ENCODE measurements around the gene DHRS12.

DHRS12 gene

DNA sequence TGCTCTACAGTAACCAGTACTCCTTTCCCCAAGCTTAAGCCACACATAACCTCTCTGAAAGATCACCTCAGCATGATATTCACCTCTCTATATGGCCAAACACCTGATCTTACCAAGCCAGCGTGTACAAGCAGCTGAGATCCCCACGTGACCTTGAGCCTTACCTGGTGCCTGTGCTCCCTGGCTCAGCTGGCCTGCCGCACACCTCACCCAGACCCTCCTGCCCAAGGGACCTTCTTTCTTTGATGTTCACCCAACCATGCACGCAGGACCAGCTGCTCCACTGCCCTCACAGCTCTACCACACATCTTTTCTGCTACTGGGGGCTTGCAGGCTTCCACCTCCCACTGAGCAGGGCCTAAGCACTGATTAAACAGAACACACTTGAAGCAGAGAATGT is 9.0 kb downstream of the DHRS12 start:
- H3K4me3 ChIP-seq (ENCODE audit: insufficient read depth in 1 of 2, low read depth in 1 of 2, low read length in 2 of 2): no peak overlapping the region
- no peak overlapping the region for H3K9ac ChIP-seq (ENCODE audit: low read length)
- H3K79me1 ChIP-seq (replicated peaks; ENCODE audit: low read length, poor library complexity, severe bottlenecking): no peaks in the 10 kb centered on the region
- H3K36me3 ChIP-seq (ENCODE audit: control insufficient read depth in 1 of 2, insufficient read depth in 2 of 2, low read depth in 1 of 2, low read length in 2 of 2): peaks cover 2 to 4% of the 10 kb centered on the region in 2 experiments
- H3K4me1 ChIP-seq (ENCODE audit: control insufficient read depth, insufficient read depth, low read depth, low read length): peaks cover 10% of the 10 kb centered on the region
- 71% methylated on average over 4 of the region's 4 CpGs for WGBS
- H3K23ac ChIP-seq (ENCODE audit: low read length in 2 of 2): no peak overlapping the region
- no peaks in the 10 kb centered on the region for H3K9me3 ChIP-seq (ENCODE audit: control insufficient read depth, low read length)
- no peak overlapping the region for H4K91ac ChIP-seq (ENCODE audit: low read length)
- no peak overlapping the region for H2BK12ac ChIP-seq (ENCODE audit: low read length in 2 of 2)
- no peak overlapping the region for H3K4me2 ChIP-seq (ENCODE audit: low read length, poor library complexity, severe bottlenecking)
- H3K18ac ChIP-seq (ENCODE audit: low read depth in 1 of 2, low read length in 2 of 2): no peak overlapping the region
- H2BK15ac ChIP-seq (ENCODE audit: low read depth, poor library complexity, severe bottlenecking): no peak overlapping the region
- H2BK120ac ChIP-seq (ENCODE audit: low read depth, low read length): no peak overlapping the region
- H4K8ac ChIP-seq (ENCODE audit: low read length): no peak overlapping the region
- DNase-seq: no peak
- no peak overlapping the region for H3K27ac ChIP-seq (ENCODE audit: low read length, poor library complexity, severe bottlenecking)
- H2BK5ac ChIP-seq (ENCODE audit: low read depth, low read length, poor library complexity, severe bottlenecking): no peak overlapping the region
- peaks cover 0 to 4% of the 10 kb centered on the region in 2 experiments for H3K27me3 ChIP-seq (ENCODE audit: control insufficient read depth in 1 of 2, insufficient read depth in 1 of 2, low read length in 2 of 2)
- no peak overlapping the region for H3K14ac ChIP-seq (ENCODE audit: low read length in 2 of 2)
- no peak overlapping the region for H2AK5ac ChIP-seq (ENCODE audit: low read length, severe bottlenecking)
- H3K4ac ChIP-seq (ENCODE audit: low read depth in 1 of 2, low read length in 2 of 2): no peak overlapping the region
- H2AFZ ChIP-seq (ENCODE audit: low read depth, low read length): no peak overlapping the region

DNA sequence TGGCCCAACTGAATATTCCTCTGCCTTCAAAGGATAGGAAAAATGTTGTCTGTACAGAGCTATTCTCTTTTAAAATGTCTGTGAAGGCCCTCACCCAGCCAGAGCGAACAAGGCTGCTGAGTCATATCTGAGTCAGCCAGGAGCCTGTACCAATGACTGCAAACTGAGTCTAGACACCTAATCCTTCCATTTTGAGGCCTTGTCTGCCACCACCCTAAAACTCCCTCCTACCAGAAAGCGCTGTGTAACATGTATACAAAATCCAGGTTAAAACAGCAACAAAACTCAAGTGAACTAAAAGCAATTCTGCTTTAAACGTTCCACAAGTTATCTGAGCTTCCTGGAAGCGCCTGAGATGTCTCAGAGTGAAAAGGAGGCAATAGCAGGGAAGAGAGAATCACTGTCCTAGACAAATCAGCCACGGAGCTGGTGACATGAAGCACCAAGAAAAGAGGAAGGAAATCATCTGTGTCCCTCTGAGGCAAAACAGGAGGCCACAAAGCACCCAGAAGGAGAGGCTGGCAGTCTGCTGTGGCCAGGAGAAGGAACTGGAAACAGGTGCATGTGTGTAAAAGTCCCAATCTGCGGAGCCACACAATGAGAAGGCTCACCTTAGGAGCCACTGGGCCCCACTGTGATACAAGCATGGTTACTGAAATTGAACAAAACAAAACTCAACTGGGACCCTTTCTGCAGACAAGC is 10.2 kb downstream of the DHRS12 start:
- peak; percentile 85 for DNase-seq
- Histone ChIP-seq H3K4me3 (ENCODE audit: insufficient read depth in 1 of 2, low read depth in 1 of 2, low read length in 2 of 2) (no peak overlapping the region), H3K27ac (ENCODE audit: low read length, poor library complexity, severe bottlenecking) (peak overlapping the region; percentile 27), H3K4me2 (ENCODE audit: low read length, poor library complexity, severe bottlenecking) (no peak overlapping the region), H3K79me1 (replicated peaks; ENCODE audit: low read length, poor library complexity, severe bottlenecking) (no peaks in the 10 kb centered on the region), H2BK15ac (ENCODE audit: low read depth, poor library complexity, severe bottlenecking) (no peak overlapping the region), H2BK12ac (ENCODE audit: low read length in 2 of 2) (peak overlapping the region; percentile 44 to 70), H2AK5ac (ENCODE audit: low read length, severe bottlenecking) (peak overlapping the region; percentile 29), H3K18ac (ENCODE audit: low read depth in 1 of 2, low read length in 2 of 2) (peak overlapping the region in 1 of 2 experiments; percentile 30), H3K27me3 (ENCODE audit: control insufficient read depth in 1 of 2, insufficient read depth in 1 of 2, low read length in 2 of 2) (no peaks in the 10 kb centered on the region), H4K8ac (ENCODE audit: low read length) (peak overlapping the region; percentile 61), H3K9me3 (ENCODE audit: control insufficient read depth, low read length) (no peaks in the 10 kb centered on the region), H3K36me3 (ENCODE audit: control insufficient read depth in 1 of 2, insufficient read depth in 2 of 2, low read depth in 1 of 2, low read length in 2 of 2) (peaks cover under 1 to 2% of the 10 kb centered on the region in 2 experiments), H3K14ac (ENCODE audit: low read length in 2 of 2) (no peak overlapping the region), H4K91ac (ENCODE audit: low read length) (no peak overlapping the region), H2BK120ac (ENCODE audit: low read depth, low read length) (peak overlapping the region; percentile 15), H3K4ac (ENCODE audit: low read depth in 1 of 2, low read length in 2 of 2) (no peak overlapping the region), H2BK5ac (ENCODE audit: low read depth, low read length, poor library complexity, severe bottlenecking) (no peak overlapping the region), H3K23ac (ENCODE audit: low read length in 2 of 2) (no peak overlapping the region), H3K4me1 (ENCODE audit: control insufficient read depth, insufficient read depth, low read depth, low read length) (peaks cover 10% of the 10 kb centered on the region), H2AFZ (ENCODE audit: low read depth, low read length) (no peak overlapping the region), H3K9ac (ENCODE audit: low read length) (peak overlapping the region; percentile 4)
- 68% methylated on average over 5 of the region's 6 CpGs for WGBS

DNA sequence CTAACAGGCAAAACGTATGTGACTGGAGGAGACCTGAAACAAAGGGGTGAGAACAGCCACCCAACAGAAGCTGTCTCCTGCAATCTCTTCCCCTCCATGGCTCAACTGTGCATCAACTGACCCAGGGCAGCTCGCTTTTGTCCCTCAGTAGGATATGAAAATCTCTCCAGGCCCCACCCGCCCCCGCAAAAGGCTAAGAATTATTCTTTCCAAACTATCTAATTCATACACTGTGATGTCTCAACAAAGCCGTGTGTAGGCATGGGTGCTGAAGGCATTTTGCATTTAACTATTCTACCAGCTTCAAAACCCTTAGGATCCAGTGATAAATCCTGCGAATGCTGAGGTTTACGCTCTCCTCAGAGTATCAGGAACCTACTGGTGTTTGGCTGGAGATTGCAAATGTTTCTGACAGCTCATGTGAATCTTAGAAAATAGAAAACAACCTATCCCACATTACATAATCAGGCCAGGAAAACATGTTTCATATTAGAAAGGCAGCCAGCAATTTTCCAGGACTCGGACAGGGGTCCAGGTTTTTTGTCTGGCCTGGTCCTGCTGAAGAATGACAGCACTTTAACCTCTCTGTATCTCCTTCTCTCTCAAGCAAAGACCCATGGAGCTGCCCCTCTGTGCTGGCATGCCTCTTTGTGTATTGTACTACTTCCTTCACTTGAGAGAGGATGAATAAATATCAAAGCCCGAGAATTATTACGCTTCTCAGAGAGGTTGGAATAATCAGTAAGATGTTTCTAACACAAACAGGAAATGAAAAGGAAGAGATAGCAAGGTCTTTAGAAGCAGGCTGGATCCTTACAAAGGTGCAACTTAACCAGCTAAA is 17.3 kb downstream of the DHRS12 start:
- Histone ChIP-seq H3K4me1 (ENCODE audit: control insufficient read depth, insufficient read depth, low read depth, low read length) (peaks cover 1% of the 10 kb centered on the region), H2BK5ac (ENCODE audit: low read depth, low read length, poor library complexity, severe bottlenecking) (no peak overlapping the region), H4K8ac (ENCODE audit: low read length) (no peak overlapping the region), H4K91ac (ENCODE audit: low read length) (no peak overlapping the region), H2AFZ (ENCODE audit: low read depth, low read length) (no peak overlapping the region), H3K18ac (ENCODE audit: low read depth in 1 of 2, low read length in 2 of 2) (no peak overlapping the region), H3K9me3 (ENCODE audit: control insufficient read depth, low read length) (no peaks in the 10 kb centered on the region), H3K4ac (ENCODE audit: low read depth in 1 of 2, low read length in 2 of 2) (no peak overlapping the region), H3K36me3 (ENCODE audit: control insufficient read depth in 1 of 2, insufficient read depth in 2 of 2, low read depth in 1 of 2, low read length in 2 of 2) (no peaks in the 10 kb centered on the region), H3K27ac (ENCODE audit: low read length, poor library complexity, severe bottlenecking) (no peak overlapping the region), H3K14ac (ENCODE audit: low read length in 2 of 2) (no peak overlapping the region), H3K9ac (ENCODE audit: low read length) (peak overlapping the region; percentile 28), H3K4me2 (ENCODE audit: low read length, poor library complexity, severe bottlenecking) (no peak overlapping the region), H3K79me1 (replicated peaks; ENCODE audit: low read length, poor library complexity, severe bottlenecking) (no peaks in the 10 kb centered on the region), H2BK15ac (ENCODE audit: low read depth, poor library complexity, severe bottlenecking) (no peak overlapping the region), H3K27me3 (ENCODE audit: control insufficient read depth in 1 of 2, insufficient read depth in 1 of 2, low read length in 2 of 2) (no peaks in the 10 kb centered on the region), H2BK12ac (ENCODE audit: low read length in 2 of 2) (no peak overlapping the region), H3K23ac (ENCODE audit: low read length in 2 of 2) (no peak overlapping the region), H2AK5ac (ENCODE audit: low read length, severe bottlenecking) (no peak overlapping the region), H2BK120ac (ENCODE audit: low read depth, low read length) (no peak overlapping the region), H3K4me3 (ENCODE audit: insufficient read depth in 1 of 2, low read depth in 1 of 2, low read length in 2 of 2) (peak overlapping the region in 1 of 2 experiments; percentile 39)
- 84% methylated on average over 7 of the region's 10 CpGs for WGBS
- DNase-seq: no peak

DNA sequence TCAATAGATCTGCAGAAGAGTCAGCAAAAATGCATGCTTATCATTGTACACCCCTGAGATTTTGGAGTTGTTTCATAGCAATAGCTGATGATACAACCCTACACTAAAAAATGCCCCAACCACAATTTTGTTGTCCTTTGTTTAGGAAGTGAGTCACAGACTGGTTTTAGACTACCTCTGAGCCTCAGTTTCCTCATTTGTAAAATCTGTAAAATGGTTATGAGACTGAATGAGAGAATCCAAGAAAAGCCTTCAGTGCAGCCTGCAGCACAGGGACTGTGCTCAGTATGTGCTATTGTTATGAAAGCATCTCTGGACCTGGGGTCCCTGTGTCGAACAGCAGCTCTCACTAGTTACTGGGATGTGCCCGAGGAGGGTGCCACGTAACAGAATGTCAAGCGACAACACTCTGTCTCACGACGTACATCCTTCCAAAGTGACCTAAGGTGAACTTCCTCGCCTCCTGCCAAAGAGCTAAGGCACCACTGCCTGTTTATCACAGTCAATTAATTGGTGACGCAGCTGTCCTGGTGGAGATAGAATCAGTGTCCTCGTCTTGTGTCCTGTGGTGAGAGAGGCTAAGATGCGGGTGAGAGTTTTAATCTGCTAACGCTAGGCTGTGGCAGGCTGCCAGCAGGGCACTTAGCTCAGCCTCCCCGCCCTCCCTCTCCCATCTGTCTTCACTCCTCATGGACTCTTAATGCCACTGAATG is 18.1 kb downstream of the DHRS12 start:
- H2BK120ac ChIP-seq (ENCODE audit: low read depth, low read length): no peak overlapping the region
- no peaks in the 10 kb centered on the region for H3K79me1 ChIP-seq (replicated peaks; ENCODE audit: low read length, poor library complexity, severe bottlenecking)
- no peak overlapping the region for H2AK5ac ChIP-seq (ENCODE audit: low read length, severe bottlenecking)
- no peak overlapping the region for H3K4me2 ChIP-seq (ENCODE audit: low read length, poor library complexity, severe bottlenecking)
- H3K9me3 ChIP-seq (ENCODE audit: control insufficient read depth, low read length): no peaks in the 10 kb centered on the region
- no peaks in the 10 kb centered on the region for H3K36me3 ChIP-seq (ENCODE audit: control insufficient read depth in 1 of 2, insufficient read depth in 2 of 2, low read depth in 1 of 2, low read length in 2 of 2)
- 76% methylated on average over 12 of the region's 12 CpGs for WGBS
- H3K4me1 ChIP-seq (ENCODE audit: control insufficient read depth, insufficient read depth, low read depth, low read length): peaks cover 1% of the 10 kb centered on the region
- H3K27ac ChIP-seq (ENCODE audit: low read length, poor library complexity, severe bottlenecking): no peak overlapping the region
- H3K4me3 ChIP-seq (ENCODE audit: insufficient read depth in 1 of 2, low read depth in 1 of 2, low read length in 2 of 2): peak overlapping the region in 1 of 2 experiments; percentile 39
- no peak overlapping the region for H3K4ac ChIP-seq (ENCODE audit: low read depth in 1 of 2, low read length in 2 of 2)
- H3K23ac ChIP-seq (ENCODE audit: low read length in 2 of 2): no peak overlapping the region
- no peak overlapping the region for H2BK5ac ChIP-seq (ENCODE audit: low read depth, low read length, poor library complexity, severe bottlenecking)
- no peak overlapping the region for H4K8ac ChIP-seq (ENCODE audit: low read length)
- H2AFZ ChIP-seq (ENCODE audit: low read depth, low read length): no peak overlapping the region
- peak; percentile 62 for DNase-seq
- no peaks in the 10 kb centered on the region for H3K27me3 ChIP-seq (ENCODE audit: control insufficient read depth in 1 of 2, insufficient read depth in 1 of 2, low read length in 2 of 2)
- peak overlapping the region; percentile 28 for H3K9ac ChIP-seq (ENCODE audit: low read length)
- no peak overlapping the region for H4K91ac ChIP-seq (ENCODE audit: low read length)
- no peak overlapping the region for H3K14ac ChIP-seq (ENCODE audit: low read length in 2 of 2)
- no peak overlapping the region for H2BK15ac ChIP-seq (ENCODE audit: low read depth, poor library complexity, severe bottlenecking)
- no peak overlapping the region for H2BK12ac ChIP-seq (ENCODE audit: low read length in 2 of 2)
- no peak overlapping the region for H3K18ac ChIP-seq (ENCODE audit: low read depth in 1 of 2, low read length in 2 of 2)

Measured in mesenchymal stem cell (in vitro differentiated cells and primary cell).